Measurements from ENCODE around the gene OTOA. TPM values are rescaled to one million over a fixed set of nuclear protein-coding genes. Genes with fewer than 3 reads are reported as not detected.
"Not testable (repeated sequence)": the region's sequence is repeated elsewhere in the genome, so short reads cannot be mapped to it uniquely, and the experiment has no call there.

Gene OTOA
- total RNA-seq, 2 experiments from 2014 or later: 0.06 to 0.29 TPM

- POLR2A ChIA-PET, CTCF ChIA-PET: not testable (repeated sequence)
These were observed 105.5 kb downstream of the OTOA start for GRCh38 chr16:21769284-21769683.

DNA sequence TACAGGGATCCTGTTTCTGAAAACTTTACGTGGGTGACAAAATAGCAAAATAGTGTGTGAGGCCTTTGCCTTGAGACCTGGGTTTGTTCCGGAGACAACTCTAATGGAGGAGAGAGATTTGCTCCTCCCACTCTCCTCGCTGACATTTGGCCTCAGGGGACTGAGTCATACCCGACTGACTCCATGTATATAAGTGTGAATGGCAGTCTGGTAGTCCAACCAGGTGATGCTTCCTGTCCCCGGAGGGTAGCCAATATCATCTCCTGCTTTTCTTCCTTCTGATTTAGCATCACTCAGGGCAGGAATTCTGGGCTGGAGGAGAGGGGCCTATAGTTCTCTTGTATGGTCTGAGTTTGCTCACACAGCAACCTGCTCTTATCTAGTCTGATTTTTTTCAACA, 106.8 kb downstream of the OTOA start:
- POLR2A ChIA-PET, CTCF ChIA-PET: not testable (repeated sequence)

DNA sequence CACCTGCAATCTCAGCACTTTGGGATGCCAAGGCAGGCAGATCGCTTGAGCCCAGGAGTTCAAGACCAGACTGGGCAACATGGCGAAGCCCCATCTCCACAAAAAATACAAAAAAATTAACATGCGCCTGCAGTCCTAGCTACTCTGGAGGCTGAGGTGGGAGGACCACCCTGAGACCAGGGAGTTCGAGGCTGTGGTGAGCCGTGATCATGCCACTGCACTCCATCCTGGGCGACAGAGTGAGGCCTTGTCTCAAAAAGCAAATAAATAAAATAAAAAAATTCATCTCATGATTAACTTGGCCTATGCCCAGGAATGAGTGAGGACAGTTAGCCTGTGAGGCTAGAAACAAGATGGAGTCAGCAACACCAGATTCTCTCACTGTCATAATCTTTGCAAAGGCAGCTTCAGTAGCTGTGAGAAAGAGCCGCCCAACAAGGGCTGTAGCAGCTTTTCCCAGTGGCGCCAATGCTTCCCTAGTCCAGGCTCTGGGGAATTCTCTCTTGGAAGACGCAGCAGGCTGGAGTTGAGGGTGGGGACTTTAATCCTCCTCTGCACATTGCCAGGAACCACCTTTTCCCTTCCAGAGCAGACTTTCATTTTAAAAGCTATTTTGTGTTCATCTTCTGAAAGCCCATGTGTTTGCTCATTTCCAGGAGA, 108.9 kb downstream of the OTOA start:
- POLR2A ChIA-PET, CTCF ChIA-PET: not testable (repeated sequence)

DNA sequence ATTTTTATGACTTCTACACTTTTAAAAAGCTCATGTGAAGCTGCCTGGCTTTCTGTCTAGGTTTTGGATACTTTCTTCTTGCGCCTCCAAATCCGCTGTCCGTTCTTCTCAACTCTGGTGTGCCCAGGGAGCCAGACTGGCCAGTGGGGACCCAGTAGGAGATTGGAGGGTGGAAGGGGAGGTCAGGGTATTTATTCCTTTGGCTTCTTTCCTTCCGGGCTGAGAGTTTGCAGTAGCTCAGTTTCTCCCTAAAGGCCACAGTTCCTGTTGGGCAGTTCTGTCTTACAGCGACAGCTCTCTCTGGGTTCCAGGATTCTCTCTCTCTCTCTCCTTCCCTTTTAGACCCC, 109.4 kb downstream of the OTOA start:
- POLR2A ChIA-PET, CTCF ChIA-PET: not testable (repeated sequence)

GRCh38 chr16:21780525-21780924, 116.8 kb downstream of the OTOA start:
- POLR2A ChIA-PET: not testable (repeated sequence)

GRCh38 chr16:21790506-21790905, 126.7 kb downstream of the OTOA start:
- POLR2A ChIA-PET, CTCF ChIA-PET: not testable (repeated sequence)

More at GRCh38 chr16:21780525-21780924, 116.8 kb downstream of the OTOA start:
- CTCF ChIA-PET: not testable (repeated sequence)

GRCh38 chr16:21793310-21793709, 129.5 kb downstream of the OTOA start:
- CTCF ChIA-PET, POLR2A ChIA-PET: not testable (repeated sequence)

- POLR2A ChIA-PET, CTCF ChIA-PET: not testable (repeated sequence)
These were observed 134.8 kb downstream of the OTOA start for GRCh38 chr16:21798601-21799000.

- CTCF ChIA-PET: interaction anchor here (0.9 kb wide), 1 partner anchor 144 kb away, joined by 3 read pairs; no protein-coding TSS in a partner anchor
- POLR2A ChIA-PET: not testable (repeated sequence)
These were observed 138.0 kb downstream of the OTOA start for GRCh38 chr16:21801538-21802374.

GRCh38 chr16:21802375-21802663, 138.6 kb downstream of the OTOA start:
- POLR2A ChIA-PET: not testable (repeated sequence)
- CTCF ChIA-PET: interaction anchor here (0.9 kb wide), 1 partner anchor 145 kb away, joined by 3 read pairs; no protein-coding TSS in a partner anchor

Other genes starting within 250 kb of the OTOA start
- 10 to 100 TPM; 79.9 to 80.2 TPM for gene METTL9, start 64.4 kb upstream of the OTOA start, total RNA-seq
- gene IGSF6, start 11.4 kb upstream of the OTOA start, total RNA-seq: under 1 TPM; 0.08 TPM
- 100 to 1,000 TPM; 128 to 137 TPM for gene NPIPB4, start 193.8 kb downstream of the OTOA start, total RNA-seq